Measurements from ENCODE around the gene PPP3R1.

PPP3R1 gene, protein sequence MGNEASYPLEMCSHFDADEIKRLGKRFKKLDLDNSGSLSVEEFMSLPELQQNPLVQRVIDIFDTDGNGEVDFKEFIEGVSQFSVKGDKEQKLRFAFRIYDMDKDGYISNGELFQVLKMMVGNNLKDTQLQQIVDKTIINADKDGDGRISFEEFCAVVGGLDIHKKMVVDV

DNA sequence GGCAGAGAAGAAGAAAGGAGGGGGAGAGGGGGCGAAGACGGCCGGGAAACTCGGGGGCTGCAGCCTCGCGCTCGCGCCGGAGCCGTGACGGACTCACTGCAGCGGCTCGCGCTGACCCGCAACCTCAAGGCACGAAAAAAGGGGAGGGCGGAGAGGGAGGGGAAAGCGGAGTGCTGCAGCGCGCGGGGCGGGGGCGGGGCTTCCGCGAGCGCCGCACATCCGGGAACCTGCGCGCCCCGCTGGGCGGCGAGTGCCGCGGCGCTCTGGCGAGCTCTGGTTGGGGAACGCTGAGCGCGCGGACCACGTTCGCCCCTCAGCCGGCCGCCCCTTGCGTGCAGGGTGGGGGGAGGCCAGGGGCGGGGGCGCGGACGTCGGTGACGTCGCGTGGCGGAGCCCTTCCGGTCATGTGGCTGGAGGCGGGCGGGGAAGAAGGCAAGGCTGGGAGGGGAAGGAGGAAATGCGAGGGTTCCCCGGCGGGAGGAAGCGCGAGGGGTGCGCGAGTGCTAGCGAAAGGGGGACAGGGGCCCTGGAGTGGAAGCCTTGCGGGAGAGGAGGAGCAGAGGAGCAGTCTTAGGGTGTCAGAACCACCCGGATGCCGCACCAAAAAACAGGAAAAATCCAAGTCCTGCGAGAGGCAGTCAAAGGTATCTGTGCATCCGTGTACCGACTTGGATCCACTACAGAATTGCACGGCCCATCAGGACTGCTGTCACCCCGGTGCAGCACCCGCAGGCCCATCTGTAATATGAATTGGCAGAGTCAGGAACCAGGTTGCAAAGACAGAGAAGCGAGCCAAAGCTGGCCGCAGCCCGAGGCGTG is at the start of gene PPP3R1:
TSS of gene PPP3R1 (minus strand) at position 133 of the 819 bp plus-strand sequence. CDS start 405 bp downstream, outside the sequence.
- peak; percentile 63 for DNase-seq

DNA sequence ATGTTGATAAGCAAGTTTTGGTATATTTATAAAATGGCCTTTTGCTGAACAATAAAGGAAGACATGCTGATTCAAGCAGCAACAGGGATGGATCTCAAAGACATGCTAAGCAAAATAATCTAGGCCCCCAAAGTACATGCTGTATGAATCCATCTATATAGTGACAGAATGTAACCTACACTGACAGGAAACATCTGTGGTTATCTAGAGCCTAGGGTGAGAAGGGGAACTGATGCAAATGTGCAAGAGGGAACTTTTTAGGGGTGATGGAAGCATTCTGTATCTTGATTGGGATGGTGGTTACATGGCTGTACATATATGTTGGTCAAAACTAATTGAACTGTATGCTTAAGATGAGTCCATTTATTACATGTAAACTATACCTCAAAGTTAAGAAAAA is 43.2 kb upstream of the PPP3R1 start:
- DNase-seq: no peak

DNA sequence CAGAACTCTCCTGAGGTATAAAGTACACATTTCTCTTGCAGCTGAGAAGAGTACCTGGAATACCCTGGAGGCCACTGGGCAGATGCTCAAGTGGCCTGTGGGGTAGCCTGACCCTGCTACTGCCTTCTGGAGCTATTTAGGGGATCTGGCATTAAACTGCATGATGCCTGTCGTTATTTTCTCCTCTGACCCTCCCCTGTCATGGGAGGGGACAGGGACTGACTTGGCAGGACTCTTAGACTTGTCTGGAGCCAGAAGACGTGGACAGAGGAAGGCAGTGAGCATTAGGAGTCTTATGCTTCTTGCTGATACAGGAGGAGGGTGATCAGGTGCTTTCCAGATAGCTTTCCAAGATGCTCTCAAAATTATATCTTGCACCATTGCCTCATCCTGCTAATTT is 42.6 kb upstream of the PPP3R1 start:
- DNase-seq: no peak

DNA sequence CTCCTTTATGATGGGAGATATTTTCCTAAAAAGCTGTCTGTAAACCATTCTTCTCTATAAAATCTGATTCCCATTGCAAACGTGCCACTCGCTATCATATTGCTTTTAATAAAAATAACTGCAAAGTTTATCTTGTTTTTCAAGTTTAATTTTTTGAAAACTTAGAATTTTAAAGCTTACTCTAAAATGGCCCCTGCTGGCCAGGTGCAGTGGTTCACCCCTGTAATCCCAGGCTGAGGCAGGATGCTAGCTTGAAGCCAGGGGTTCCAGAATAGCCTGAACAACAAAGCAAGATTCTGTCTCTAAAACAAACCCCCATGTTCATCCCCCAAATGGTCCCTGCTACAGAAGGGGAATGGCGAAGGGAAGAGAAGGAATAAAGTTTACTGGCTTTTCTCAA is 41.9 kb upstream of the PPP3R1 start:
- no peak for DNase-seq

DNA sequence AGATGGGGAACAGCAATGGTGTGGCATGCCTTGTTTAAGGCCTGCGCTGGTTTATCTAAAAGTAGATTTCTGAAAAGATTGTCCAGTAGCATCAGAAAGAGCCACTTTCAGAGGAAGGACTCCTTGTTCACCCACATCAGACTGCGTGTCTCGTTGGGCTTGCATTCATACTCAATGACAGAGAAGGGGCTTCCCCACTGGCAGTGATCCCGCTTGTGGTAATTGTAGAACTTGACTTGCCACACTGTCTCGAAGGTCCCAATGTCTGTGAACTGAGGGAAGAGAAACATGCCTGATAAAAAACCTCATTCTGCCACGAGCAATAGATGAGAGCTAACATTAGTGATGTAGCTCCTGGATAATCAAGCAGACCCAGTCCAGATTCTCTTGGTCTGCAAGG is 41.4 kb upstream of the PPP3R1 start:
- DNase-seq: no peak

DNA sequence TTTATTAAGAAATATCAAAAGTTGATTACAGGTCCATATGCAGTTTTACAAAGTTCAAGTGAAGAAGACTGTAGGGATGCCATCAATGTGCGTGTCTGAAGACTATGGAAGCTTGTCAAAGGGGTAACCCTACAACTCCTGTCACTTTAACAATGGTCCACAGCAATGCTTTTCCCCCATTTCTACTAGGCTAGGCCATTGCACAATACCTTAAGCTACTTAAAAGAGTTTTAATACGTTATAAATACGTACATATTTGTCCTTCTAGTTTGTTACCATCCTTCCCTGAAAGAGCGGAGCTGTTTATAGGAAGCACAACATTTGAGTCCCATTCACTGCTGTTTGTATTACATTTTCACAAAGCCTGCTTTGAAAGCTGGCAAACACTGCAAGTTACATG is 40.7 kb upstream of the PPP3R1 start:
- no peak for DNase-seq

DNA sequence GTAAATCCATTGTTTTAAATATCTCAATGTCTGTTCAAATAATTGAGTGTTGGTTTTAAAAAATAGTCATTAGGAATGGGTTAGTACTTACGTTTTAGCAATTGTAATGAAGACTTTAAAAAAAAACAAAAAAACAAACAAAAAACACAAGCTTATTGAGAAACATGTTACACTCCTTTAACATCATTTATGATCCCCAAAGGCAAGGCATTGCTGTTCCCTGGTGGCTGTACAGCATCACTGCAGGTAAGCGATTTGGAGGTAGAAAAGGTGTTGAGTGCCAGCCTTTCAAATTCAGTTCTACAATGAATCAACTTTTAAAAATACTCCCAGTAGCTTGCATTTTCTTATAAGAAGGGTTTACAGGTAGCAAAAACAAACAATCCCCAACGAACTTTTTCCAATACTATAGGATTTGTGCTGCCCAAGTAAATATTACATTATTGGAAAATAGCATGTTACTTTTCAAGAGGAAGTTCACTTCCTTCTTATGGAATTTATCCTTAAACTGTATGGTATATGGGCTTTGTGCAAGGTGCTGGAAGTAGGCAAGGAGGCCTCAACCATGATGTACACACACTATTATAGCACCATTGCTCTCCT is 39.9 kb upstream of the PPP3R1 start:
- no peak for DNase-seq

DNA sequence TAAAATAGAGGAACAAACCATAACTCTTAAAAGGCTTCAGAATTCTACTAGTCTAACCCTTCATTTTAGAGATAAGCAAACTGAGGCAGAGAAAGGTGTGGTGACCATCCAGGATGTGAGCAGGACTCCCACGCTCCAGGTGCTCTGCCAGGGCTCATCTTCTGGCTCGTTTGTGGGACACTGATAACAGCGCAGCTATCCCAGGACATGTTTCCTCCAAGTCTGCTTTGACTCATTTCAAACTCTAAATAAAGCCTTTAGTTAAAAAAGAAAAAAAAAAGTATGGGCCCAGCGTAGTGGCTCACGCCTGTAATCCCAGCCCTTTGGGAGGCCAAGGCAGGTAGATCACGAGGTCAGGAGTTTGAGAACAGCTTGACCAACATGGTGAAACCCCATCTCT is 39.0 kb upstream of the PPP3R1 start:
- DNase-seq: no peak

DNA sequence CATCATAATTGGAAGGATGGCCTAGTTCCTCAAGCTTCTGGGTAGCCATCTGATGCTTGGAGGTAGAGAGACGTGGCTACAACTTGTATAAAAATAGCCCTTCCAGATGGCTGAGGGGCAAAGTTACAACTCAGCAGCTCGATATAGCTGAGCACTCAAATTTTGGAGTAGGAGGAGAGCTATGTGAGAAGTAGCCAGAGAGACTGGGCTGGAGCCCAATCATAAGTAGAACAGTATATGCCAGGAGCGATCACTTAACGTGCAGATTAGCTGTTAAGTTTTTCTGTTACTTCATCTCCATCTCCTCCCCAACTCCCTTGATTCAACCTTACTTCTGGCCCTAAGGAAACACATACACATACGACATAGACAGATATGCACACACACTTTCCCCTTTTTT is 38.6 kb upstream of the PPP3R1 start:
- no peak for DNase-seq

DNA sequence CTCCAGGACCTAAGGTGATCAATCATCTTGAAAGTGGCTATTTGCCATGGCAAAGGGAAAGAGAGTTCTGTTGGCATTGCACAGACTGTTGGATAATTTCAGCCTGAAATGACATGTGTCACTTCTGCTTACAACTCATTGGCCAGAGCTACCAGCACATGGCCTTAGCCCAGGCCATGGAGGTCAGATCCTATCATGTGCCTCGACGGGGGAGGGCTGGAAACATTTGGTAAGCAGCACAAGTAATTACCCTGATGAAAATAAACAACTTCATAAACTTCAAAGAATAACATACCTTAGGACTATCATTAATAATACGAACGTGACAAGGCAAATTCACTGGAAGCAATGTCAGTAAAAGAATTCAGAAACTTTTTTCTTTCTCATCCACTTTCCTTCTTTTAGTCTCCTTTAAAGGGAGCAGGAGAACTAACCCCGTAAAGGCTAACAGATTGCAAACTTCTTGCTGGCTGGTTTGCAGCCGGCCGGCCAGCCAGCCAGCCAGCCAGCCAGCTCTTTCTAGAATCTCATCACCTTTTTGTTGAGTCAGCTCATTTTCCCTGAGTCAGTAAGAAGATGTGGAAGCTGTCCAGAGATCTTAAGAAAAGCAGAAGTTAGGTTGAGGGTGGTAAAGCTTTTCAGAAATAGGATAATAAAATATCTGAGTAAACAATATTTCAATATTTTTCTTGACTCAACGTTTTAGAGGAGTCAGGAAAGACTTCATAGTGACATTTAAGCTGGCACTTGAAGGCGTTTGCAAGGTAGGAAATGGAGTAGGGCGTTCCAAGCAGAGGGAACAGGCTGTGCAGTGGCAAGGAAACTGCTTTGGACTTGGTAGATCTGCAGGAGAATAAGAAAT is 35.5 kb upstream of the PPP3R1 start:
- no peak for DNase-seq

DNA sequence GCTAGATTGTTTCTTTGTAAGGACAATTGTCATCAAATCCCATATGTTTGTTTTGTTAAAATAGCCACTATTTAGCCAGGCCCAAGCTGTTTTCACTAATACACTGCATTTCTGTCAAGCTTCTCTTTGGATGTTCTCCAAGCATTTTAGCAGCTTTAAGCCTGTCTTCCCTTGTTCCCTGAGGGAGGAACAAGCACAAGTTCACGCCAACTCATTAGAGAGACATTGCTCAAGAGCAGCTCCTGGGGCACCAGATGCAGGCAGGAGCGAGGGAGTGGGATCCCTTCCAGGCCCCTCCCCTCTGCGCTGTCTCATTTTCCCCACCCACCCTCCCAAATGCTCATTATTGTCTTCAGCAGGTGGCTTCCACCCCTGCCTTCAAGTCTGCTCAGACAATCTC is 32.6 kb upstream of the PPP3R1 start:
- DNase-seq: no peak

DNA sequence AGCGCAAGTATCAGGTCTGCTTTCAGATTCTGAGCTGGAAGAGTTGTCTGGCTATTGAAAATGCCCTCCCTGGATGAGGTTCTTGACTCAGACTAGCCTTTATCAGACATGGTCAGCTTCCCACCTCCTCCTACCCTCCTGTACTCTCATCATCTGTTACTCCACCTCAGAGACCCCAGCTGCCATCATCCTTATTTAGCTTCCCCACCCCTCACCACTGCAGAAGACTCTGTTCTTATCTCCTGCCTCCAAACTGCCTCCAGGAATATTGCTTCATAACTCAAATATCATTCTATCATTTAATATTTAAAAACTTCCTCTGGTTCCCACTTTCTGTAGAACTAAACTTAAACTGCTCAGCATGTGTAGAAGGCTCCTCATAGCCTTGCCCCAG is 31.1 kb upstream of the PPP3R1 start:
- DNase-seq: no peak

DNA sequence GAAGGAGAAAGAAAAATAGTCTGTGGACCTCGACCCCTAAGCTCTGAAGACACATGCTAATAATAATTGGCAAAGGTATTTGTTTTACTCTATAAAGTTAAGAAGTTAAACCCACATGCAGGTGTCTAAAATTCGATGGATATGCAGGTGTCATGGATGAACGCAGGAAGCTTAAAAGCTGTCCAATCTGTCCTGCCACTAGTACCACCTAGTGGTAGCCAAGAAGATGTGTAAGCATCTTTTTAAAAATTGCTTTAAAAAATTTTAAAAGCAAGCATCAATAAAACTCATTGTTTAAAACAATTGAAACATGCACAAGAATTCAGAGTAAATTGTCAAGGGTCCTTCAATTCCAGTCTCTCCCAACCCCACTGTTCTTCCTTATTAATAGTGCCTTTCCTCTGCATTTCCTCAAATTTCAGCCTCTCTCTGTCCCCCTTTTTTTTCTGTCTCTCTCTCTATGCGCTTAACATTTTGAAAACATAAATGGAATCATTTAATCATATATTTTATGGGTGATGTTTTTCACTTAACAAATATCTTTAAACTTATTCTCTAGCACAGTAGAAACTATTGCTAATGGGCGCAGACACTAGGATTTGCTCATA is 30.6 kb upstream of the PPP3R1 start:
- no peak for DNase-seq

DNA sequence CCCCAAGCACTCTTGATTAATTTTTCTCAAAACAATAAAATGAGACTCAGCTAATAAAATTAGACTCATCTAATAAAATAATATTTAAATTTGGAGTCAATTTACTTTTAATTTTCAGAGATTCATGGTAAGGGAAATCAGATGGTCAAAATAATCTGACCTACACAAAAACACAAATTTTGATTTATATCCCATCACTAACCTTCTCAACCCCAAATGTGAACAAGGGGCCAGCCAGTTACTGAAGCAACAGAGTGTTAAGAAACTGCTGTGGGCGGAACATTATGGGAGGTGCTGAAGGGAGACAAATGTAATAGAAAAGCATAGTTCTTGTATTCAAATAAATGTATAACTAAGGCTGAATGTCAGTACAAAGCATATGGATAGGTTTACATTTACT is 28.5 kb upstream of the PPP3R1 start:
- DNase-seq: no peak

DNA sequence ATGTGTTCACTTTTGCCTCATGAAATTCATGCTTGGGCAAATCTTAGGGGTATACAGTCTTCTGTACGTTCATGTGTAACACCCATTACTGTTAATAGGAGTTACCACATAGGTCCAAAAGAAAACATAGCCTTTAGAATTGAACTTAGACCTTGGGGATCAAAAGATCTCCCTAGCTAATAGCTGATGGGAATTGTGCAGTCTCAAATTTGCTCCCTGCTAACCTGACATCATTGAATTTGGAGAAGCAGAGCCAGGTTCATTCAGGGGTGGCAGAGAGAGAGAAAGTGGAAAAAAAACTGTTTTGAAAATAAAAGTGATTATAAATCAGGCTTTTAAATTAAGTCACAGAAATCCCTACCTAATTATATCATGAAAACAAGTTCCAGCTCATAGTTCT is 28.0 kb upstream of the PPP3R1 start:
- no peak for DNase-seq

DNA sequence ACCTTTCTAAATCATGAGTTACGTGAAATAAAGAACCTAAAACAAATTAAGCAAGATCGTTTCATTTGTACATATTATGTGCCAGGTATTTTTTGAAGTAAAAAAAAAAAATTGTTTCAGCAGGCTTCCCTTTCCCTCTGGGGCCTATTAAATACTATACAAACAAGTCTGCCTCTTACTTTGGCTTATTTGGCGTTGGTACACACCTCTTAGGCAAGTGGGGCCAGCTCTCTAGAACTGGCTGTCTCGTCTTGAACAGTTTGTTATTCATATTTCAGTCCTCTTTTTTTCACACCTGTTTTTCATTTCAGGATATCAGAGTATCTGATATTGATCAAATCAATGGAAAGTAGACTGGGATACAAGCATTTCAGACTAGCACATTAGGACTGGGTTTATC is 27.4 kb upstream of the PPP3R1 start:
- no peak for DNase-seq

DNA sequence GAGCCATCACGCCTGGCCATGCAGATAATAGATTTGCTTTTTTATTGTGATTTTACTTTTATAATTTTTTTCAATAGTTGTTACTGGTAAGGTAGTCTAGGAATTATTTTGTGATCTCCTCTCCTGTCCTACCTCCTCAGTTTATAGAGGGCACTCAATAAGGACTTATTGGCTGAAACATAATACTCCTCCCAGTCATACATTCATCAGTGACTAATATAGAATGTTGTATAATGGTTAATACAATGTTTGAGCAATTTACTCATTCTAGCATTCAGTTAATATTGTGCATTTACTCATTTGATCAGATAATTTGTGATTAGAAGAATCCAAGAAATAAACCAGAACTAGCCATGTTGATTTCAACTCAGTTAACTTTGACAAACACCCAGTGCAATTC is 25.8 kb upstream of the PPP3R1 start:
- no peak for DNase-seq

DNA sequence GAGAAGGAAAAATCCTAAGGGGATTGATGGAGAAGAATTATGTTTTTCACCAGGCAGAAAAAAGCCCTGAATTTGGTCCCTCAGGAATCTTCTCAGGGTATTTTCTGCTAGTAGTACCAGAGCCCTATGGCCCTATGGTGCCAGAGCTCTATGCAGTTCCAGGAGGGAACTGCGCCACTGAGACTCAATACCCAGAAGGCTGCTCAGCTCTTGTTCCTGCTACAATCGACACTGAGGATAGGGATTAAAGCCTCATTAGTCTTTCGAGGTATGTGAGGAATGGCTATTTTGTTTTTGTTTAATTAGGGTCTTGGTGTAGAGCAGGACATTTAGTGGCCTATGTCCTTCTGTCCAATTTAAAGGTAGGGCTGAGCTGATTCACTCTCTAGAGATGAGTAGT is 21.7 kb upstream of the PPP3R1 start:
- DNase-seq: no peak

DNA sequence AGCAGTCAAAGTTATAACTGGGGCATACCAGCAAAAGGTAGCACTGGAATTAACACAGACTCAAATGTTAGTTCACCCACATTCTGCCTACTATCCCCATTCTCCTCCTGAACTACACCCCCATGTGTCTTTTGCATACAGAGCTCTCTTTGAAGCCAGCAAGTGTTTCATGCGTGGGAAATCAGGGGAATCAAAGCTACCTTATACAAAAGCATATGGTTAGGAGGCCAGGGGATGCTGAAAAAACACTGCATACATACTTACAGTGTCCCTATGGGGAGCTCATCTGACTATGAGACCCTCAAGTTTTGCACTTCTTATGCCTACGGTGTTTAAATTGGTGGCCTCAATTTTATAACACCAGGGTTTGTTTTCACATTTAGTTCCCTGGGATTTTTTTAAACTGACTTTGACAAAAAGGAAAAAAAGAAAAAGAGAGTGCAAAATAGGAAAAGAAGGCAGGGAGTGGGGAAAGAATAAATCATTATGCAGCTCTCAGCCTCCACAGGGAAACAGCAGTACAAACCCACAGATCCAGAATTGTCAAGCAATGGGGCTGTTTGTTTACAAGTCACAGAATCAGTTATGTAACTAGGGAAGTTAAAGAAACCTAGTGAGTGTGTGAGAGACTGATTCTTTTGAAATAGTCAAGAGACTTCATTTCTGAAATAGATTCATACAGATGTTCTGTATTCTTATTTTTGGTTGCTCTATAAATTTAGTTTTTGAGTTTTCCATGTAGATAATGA is 20.1 kb upstream of the PPP3R1 start:
- DNase-seq: peak; percentile 50

DNA sequence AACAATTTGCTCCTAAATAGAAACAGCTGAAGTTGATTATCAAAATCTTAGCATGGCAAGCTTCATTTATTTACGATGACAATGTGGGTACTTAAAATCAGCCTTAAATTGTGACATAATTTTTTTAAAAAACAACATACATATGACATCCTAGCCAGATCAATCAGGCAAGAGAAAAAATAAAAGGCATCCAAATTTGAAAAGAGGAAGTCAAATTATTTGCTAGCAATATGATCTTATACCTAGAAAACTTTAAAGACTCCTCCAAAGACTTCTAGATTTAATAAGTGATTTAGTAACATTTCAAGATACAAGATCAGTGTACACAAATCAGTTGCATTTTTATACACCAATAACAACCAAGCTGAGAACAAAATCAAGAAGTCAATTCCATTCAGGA is 14.3 kb upstream of the PPP3R1 start:
- no peak for DNase-seq

DNA sequence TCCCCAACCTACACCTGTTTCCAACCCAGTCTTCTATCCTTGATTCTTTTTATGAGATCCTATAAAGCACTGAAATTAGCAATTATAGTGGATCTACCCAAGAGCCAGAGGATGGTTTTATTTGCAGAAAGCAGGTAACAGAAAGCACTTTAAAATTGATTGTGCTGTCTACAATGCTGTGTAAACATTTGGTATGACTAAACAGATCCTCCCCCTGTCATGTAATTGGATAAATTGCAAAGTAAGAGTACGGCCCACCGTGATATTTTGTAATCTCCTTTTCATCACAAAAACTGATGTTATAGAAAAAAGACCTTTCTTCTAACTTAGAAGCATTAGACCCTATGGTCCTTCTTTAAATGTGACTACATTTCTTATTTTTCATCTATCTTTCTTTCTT is 11.3 kb upstream of the PPP3R1 start:
- DNase-seq: no peak

DNA sequence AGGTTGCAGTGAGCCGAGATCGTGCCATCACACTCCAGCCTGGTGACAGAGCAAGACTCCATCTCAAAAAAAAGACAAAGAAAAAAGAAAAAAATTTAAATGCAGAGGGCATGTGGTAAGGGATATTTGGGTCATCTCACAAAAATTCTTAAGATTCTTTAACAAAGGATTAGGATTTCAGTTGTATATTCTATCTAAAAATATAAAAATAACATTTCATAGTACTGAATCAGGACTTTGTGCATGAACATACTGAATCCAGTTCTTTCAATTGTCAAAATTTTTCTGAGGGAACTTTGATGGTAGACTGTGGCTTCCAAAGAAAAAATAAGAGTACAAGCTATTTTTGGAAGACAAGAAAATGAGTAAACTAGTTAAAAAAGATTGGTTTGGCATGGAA is 6.5 kb upstream of the PPP3R1 start:
- DNase-seq: no peak
